Fibroblast of mammary gland (primary cell): ENCODE measurements around the gene EHHADH.
"Not testable (repeated sequence)": the region's sequence is repeated elsewhere in the genome, so short reads cannot be mapped to it uniquely, and the experiment has no call there.

Experiments
- DNase-seq: peaks from one replicate; pipeline ENCODE4 v3.0.0-alpha.2; 2010; ENCODE audit warnings: low read depth
- H3K4me3 ChIP-seq: 2 replicates; pipeline ENCODE4 v1.5.1; 2011; ENCODE audit warnings: low read depth, mild to moderate bottlenecking, low read length, moderate library complexity; ENCODE audit not compliant: control insufficient read depth
- CTCF ChIP-seq: conservative IDR thresholded peaks from 2 replicates; pipeline ENCODE4 v1.5.1; 2011; ENCODE audit warnings: low read depth, low read length, inconsistent platforms; ENCODE audit not compliant: control insufficient read depth, insufficient read depth

EHHADH gene

GRCh38 chr3:185251272-185251671, 2.6 kb downstream of the EHHADH start:
- H3K4me3 ChIP-seq, result no peak overlapping the region
- no peak for TF ChIP-seq CTCF
- DNase-seq, result no peak

GRCh38 chr3:185250653-185251052, 3.2 kb downstream of the EHHADH start:
- no peak overlapping the region for H3K4me3 ChIP-seq
- no peak for DNase-seq
- no peak for TF ChIP-seq CTCF

- TF ChIP-seq CTCF, result no peak
- H3K4me3 ChIP-seq, result no peak overlapping the region
- DNase-seq, result no peak
Observed at GRCh38 chr3:185250247-185250646, 3.6 kb downstream of the EHHADH start.

GRCh38 chr3:185242642-185243041, 11.2 kb downstream of the EHHADH start:
- no peak for TF ChIP-seq CTCF
- DNase-seq, result no peak
- H3K4me3 ChIP-seq, result no peak overlapping the region

GRCh38 chr3:185236969-185237368, 16.9 kb downstream of the EHHADH start:
- H3K4me3 ChIP-seq, result no peak overlapping the region
- no peak for DNase-seq
- TF ChIP-seq CTCF, result no peak

- no peak overlapping the region for H3K4me3 ChIP-seq
- TF ChIP-seq CTCF, result no peak
- no peak for DNase-seq
Observed at GRCh38 chr3:185233328-185233727, 20.5 kb downstream of the EHHADH start.

- peak; percentile 3 for DNase-seq
- H3K4me3 ChIP-seq, result not testable (repeated sequence)
Observed at GRCh38 chr3:185226526-185226925, 27.3 kb downstream of the EHHADH start.
